Stimulated activated naive B cell treated with anti-CD40 and anti-IgM and Interleukin-4, amounts not matched to agents 10 μg/mL and 1 μg/mL and 100 μg/mL, for 72 hours (primary cell): Measurements from ENCODE around the gene CREB3L1.

Experiments used
- ATAC-seq, 2 donors: fragments of 150-1000 bp; cut with Tn5 transposase; replicated peaks; 2 replicates each; pipeline ENCODE4 v1.10.0; 2021; ENCODE audit warnings: moderate library complexity in 1 of 2
- DNase-seq: peaks from one replicate; pipeline ENCODE4 v3.0.0; 2021
- H3K27ac Mint-ChIP-seq: one replicate; pipeline ENCODE4 v1.8.0; 2022; ENCODE audit warnings: mild to moderate bottlenecking, mixed read lengths
- H3K27me3 Mint-ChIP-seq, 2 donors: one replicate each; pipeline ENCODE4 v1.8.0; 2022; ENCODE audit warnings: mixed read lengths in 2 of 2
- H3K36me3 Mint-ChIP-seq, 2 donors: one replicate each; pipeline ENCODE4 v1.8.0; 2022; ENCODE audit warnings: mixed read lengths in 2 of 2, mild to moderate bottlenecking in 1 of 2
- H3K4me1 Mint-ChIP-seq, 2 donors: one replicate each; pipeline ENCODE4 v1.8.0; 2022; ENCODE audit warnings: mixed read lengths in 2 of 2, mild to moderate bottlenecking in 1 of 2
- H3K4me3 Mint-ChIP-seq, 2 donors: one replicate each; pipeline ENCODE4 v1.8.0; 2022; ENCODE audit warnings: mild to moderate bottlenecking in 2 of 2, mixed read lengths in 2 of 2, moderate library complexity in 1 of 2
- H3K9me3 Mint-ChIP-seq, 2 donors: one replicate each; pipeline ENCODE4 v1.8.0; 2022; ENCODE audit warnings: mixed read lengths in 2 of 2, mild to moderate bottlenecking in 1 of 2

The CREB3L1 gene

GRCh38 chr11:46277622-46278386, at the start of gene CREB3L1:
CREB3L1 (plus strand) TSS chr11:46277662; CDS start chr11:46278112, 450 bp downstream.
- DNase-seq, result no peak
- H3K4me1 Mint-ChIP-seq, result peaks cover 5 to 9% of the 10 kb centered on the region in 2 donors
- no peak within 1 kb of the TSS for H3K27ac Mint-ChIP-seq
- no peak for ATAC-seq
- H3K4me3 Mint-ChIP-seq, result peak within 1 kb of the TSS; percentile 11 to 51
- no peaks in the 10 kb centered on the region for H3K9me3 Mint-ChIP-seq
- H3K36me3 Mint-ChIP-seq, result no peaks in the 10 kb centered on the region
- peaks cover 30 to 60% of the 10 kb centered on the region in 2 donors for H3K27me3 Mint-ChIP-seq

- ATAC-seq (no peak), DNase-seq (no peak)
- no peaks in the 10 kb centered on the region for H3K36me3 Mint-ChIP-seq
- H3K27ac Mint-ChIP-seq, result no peak overlapping the region
- no peak overlapping the region for H3K4me3 Mint-ChIP-seq
- peaks cover 55 to 56% of the 10 kb centered on the region in 2 donors for H3K27me3 Mint-ChIP-seq
- no peaks in the 10 kb centered on the region for H3K4me1 Mint-ChIP-seq
- peaks cover 0 to 3% of the 10 kb centered on the region in 2 donors for H3K9me3 Mint-ChIP-seq
These were observed 48.2 kb upstream of the CREB3L1 start for GRCh38 chr11:46229230-46229629.

GRCh38 chr11:46234311-46234710, 43.2 kb upstream of the CREB3L1 start:
- ATAC-seq, result no peak
- Mint-ChIP-seq H3K27me3 (peaks cover 49 to 55% of the 10 kb centered on the region in 2 donors), H3K36me3 (peaks cover 0 to 1% of the 10 kb centered on the region in 2 donors), H3K4me3 (no peak overlapping the region), H3K9me3 (peaks cover 0 to 3% of the 10 kb centered on the region in 2 donors), H3K27ac (no peak overlapping the region), H3K4me1 (peaks cover 14 to 17% of the 10 kb centered on the region in 2 donors)
- DNase-seq, result no peak

- Mint-ChIP-seq H3K4me1 (peaks cover 15 to 19% of the 10 kb centered on the region in 2 donors), H3K9me3 (peaks cover 0 to 3% of the 10 kb centered on the region in 2 donors), H3K36me3 (peaks cover 0 to 1% of the 10 kb centered on the region in 2 donors), H3K27me3 (peaks cover 51 to 62% of the 10 kb centered on the region in 2 donors), H3K27ac (no peak overlapping the region), H3K4me3 (no peak overlapping the region)
- DNase-seq (no peak), ATAC-seq (no peak)
These were observed 41.4 kb upstream of the CREB3L1 start for GRCh38 chr11:46235777-46236688.

GRCh38 chr11:46236918-46237247, 40.6 kb upstream of the CREB3L1 start:
- DNase-seq (no peak), ATAC-seq (no peak)
- H3K27me3 Mint-ChIP-seq, result peaks cover 53 to 63% of the 10 kb centered on the region in 2 donors
- H3K27ac Mint-ChIP-seq, result peak overlapping the region; percentile 79
- peaks cover 15 to 19% of the 10 kb centered on the region in 2 donors for H3K4me1 Mint-ChIP-seq
- peaks cover 0 to 3% of the 10 kb centered on the region in 2 donors for H3K9me3 Mint-ChIP-seq
- H3K4me3 Mint-ChIP-seq, result peak overlapping the region; percentile 76 to 77
- peaks cover 0 to 1% of the 10 kb centered on the region in 2 donors for H3K36me3 Mint-ChIP-seq

- Mint-ChIP-seq H3K27me3 (peaks cover 55 to 68% of the 10 kb centered on the region in 2 donors), H3K4me1 (peaks cover 16 to 19% of the 10 kb centered on the region in 2 donors), H3K27ac (peak overlapping the region; percentile 79), H3K36me3 (peaks cover 0 to 1% of the 10 kb centered on the region in 2 donors), H3K9me3 (peaks cover 0 to 3% of the 10 kb centered on the region in 2 donors), H3K4me3 (peak overlapping the region; percentile 76 to 77)
- peak; percentile 36 to 47 for ATAC-seq
- no peak for DNase-seq
These were observed 40.0 kb upstream of the CREB3L1 start for GRCh38 chr11:46237248-46238077.

- ATAC-seq (peak; percentile 28 to 30), DNase-seq (no peak)
- peak overlapping the region; percentile 35 to 53 for H3K4me3 Mint-ChIP-seq
- peaks cover 47 to 62% of the 10 kb centered on the region in 2 donors for H3K27me3 Mint-ChIP-seq
- H3K4me1 Mint-ChIP-seq, result peaks cover 20 to 27% of the 10 kb centered on the region in 2 donors
- peaks cover 0 to 1% of the 10 kb centered on the region in 2 donors for H3K36me3 Mint-ChIP-seq
- H3K27ac Mint-ChIP-seq, result no peak overlapping the region
- H3K9me3 Mint-ChIP-seq, result no peaks in the 10 kb centered on the region
These were observed 39.1 kb upstream of the CREB3L1 start for GRCh38 chr11:46238078-46238966.

GRCh38 chr11:46238967-46239800, 38.3 kb upstream of the CREB3L1 start:
- peak; percentile 66 for DNase-seq
- no peaks in the 10 kb centered on the region for H3K9me3 Mint-ChIP-seq
- peaks cover 21 to 30% of the 10 kb centered on the region in 2 donors for H3K4me1 Mint-ChIP-seq
- H3K27ac Mint-ChIP-seq, result no peak overlapping the region
- ATAC-seq, result peak; percentile 86 to 88
- peaks cover 44 to 59% of the 10 kb centered on the region in 2 donors for H3K27me3 Mint-ChIP-seq
- H3K36me3 Mint-ChIP-seq, result peaks cover 0 to 1% of the 10 kb centered on the region in 2 donors
- H3K4me3 Mint-ChIP-seq, result peak overlapping the region; percentile 53 to 63

GRCh38 chr11:46239801-46240061, 37.7 kb upstream of the CREB3L1 start:
- DNase-seq, result no peak
- Mint-ChIP-seq H3K4me1 (peaks cover 21 to 30% of the 10 kb centered on the region in 2 donors), H3K9me3 (no peaks in the 10 kb centered on the region), H3K27ac (no peak overlapping the region), H3K4me3 (no peak overlapping the region), H3K27me3 (peaks cover 40 to 53% of the 10 kb centered on the region in 2 donors), H3K36me3 (peaks cover 0 to 1% of the 10 kb centered on the region in 2 donors)
- ATAC-seq, result no peak

- H3K27ac Mint-ChIP-seq, result no peak overlapping the region
- H3K36me3 Mint-ChIP-seq, result peaks cover 0 to 1% of the 10 kb centered on the region in 2 donors
- no peak overlapping the region for H3K4me3 Mint-ChIP-seq
- DNase-seq (no peak), ATAC-seq (no peak)
- peaks cover 21 to 30% of the 10 kb centered on the region in 2 donors for H3K4me1 Mint-ChIP-seq
- H3K9me3 Mint-ChIP-seq, result no peaks in the 10 kb centered on the region
- H3K27me3 Mint-ChIP-seq, result peaks cover 38 to 50% of the 10 kb centered on the region in 2 donors
These were observed 37.1 kb upstream of the CREB3L1 start for GRCh38 chr11:46240371-46240770.

GRCh38 chr11:46240861-46241260, 36.6 kb upstream of the CREB3L1 start:
- peaks cover 39 to 52% of the 10 kb centered on the region in 2 donors for H3K27me3 Mint-ChIP-seq
- peaks cover 0 to 1% of the 10 kb centered on the region in 2 donors for H3K36me3 Mint-ChIP-seq
- no peak overlapping the region for H3K27ac Mint-ChIP-seq
- no peak for ATAC-seq
- peaks cover 21 to 30% of the 10 kb centered on the region in 2 donors for H3K4me1 Mint-ChIP-seq
- no peaks in the 10 kb centered on the region for H3K9me3 Mint-ChIP-seq
- no peak for DNase-seq
- H3K4me3 Mint-ChIP-seq, result no peak overlapping the region
